Measurements from ENCODE around the gene TMEM40. TPM values are rescaled to one million over a fixed set of nuclear protein-coding genes. Genes with fewer than 3 reads are reported as not detected.

The TMEM40 gene
- total RNA-seq, 4 donors from 2014 or later: not detected

DNA sequence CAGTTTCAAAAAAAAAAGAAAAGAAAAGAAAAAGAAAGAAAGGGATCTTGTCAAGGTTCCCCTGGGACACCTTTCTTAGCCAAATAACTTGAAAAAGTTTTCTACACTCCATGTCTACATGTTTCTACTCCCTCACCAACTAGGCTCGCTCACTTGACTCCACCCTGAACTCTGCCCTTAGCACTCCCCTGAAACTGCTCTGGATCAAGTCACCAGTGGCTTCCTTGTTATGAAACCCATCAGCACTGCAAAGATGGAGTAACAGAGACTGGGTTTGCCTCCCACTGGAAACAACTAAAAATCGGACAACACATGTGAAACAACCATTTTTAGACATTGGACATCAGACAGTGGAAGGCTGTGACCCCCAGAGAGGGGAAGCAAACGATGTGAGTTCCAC is 36.8 kb downstream of the TMEM40 start:
- intact Hi-C loops (cut with DNase I; ENCODE audit: low total_unique reads) (no loop called here), in situ Hi-C loops (cut with MboI; ENCODE audit: low pct_ligation_motif_present in 1 of 4, low pct_unique_long_range_greater_than_20kb in 1 of 4, low sequenced_read_pairs in 3 of 4) (loop anchor here in 2 of 4 donors (25.0 kb wide), 2 partner anchors 160 to 585 kb away; partner anchors contain the start of gene MKRN2 (in 1 of the 2))
- Histone ChIP-seq H3K9me3 (no peaks in the 10 kb centered on the region), H3K36me3 (no peaks in the 10 kb centered on the region), H3K4me1 (peaks cover 0 to 15% (median 4%) of the 10 kb centered on the region in 4 donors), H3K27me3 (no peaks in the 10 kb centered on the region), H3K4me3 (no peak overlapping the region), H3K27ac (no peak overlapping the region)
- no peak for DNase-seq
- 70 to 74% methylated on average over 3 of the region's 3 CpGs for WGBS, 2 donors (ENCODE audit: low coverage in 1 of 2)
- TF ChIP-seq POLR2AphosphoS5 (IDR thresholded peaks at IDR 0.05) (no peak), EP300 (IDR thresholded peaks at IDR 0.05; ENCODE audit: low read depth) (no peak)

DNA sequence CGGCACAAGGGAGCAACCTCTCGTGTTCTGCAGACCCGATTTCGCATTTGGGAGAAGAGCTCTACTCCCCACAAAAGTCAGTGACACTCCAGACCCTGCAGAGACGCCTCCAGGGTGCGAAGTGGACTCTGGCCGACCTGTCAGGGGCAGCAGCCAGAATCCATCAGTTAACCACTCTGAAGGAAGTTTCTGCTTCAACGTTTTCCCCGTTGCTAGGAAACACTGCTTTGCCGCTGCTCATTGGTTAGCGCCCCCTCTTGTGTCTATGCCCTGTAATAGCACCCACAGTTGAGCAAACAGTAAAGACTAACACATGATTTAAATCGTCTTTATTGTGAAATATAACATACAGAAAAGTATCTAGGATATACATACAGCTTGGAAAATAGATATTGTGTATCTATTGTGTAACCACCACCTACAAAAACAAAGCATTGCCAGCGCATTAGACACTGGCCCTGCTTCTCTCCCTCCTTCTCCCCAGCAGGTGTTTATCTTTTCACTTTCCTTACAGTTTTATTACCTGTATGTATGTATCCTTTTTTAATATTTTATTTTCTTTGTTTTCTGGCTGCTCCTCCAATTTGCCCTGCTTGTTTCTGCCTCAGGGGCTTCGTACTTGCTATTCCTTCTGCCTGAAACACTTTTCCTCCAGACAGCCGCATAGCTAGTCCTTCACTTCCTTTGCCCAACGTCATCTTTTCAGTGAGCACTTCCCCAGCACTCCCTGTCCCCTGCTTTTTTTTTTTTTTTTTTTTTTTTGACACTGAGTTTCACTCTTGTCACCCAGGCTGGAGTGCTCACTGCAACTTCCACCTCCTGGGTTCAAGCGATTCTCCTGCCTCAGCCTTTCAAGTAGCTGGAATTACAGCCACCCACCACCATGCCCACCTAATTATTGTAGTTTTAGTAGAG is 38.8 kb downstream of the TMEM40 start:
- H3K36me3 ChIP-seq: no peaks in the 10 kb centered on the region
- no peak for TF ChIP-seq POLR2A (IDR thresholded peaks at IDR 0.05)
- TF ChIP-seq, protein P1, sequence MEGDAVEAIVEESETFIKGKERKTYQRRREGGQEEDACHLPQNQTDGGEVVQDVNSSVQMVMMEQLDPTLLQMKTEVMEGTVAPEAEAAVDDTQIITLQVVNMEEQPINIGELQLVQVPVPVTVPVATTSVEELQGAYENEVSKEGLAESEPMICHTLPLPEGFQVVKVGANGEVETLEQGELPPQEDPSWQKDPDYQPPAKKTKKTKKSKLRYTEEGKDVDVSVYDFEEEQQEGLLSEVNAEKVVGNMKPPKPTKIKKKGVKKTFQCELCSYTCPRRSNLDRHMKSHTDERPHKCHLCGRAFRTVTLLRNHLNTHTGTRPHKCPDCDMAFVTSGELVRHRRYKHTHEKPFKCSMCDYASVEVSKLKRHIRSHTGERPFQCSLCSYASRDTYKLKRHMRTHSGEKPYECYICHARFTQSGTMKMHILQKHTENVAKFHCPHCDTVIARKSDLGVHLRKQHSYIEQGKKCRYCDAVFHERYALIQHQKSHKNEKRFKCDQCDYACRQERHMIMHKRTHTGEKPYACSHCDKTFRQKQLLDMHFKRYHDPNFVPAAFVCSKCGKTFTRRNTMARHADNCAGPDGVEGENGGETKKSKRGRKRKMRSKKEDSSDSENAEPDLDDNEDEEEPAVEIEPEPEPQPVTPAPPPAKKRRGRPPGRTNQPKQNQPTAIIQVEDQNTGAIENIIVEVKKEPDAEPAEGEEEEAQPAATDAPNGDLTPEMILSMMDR (IDR thresholded peaks at IDR 0.05): peak; percentile 86 to 92 (median 89)
- peak in 2 of 3 donors; percentile 28 to 39 for TF ChIP-seq POLR2AphosphoS5 (IDR thresholded peaks at IDR 0.05)
- 14 to 54% methylated on average over 3 to 17 of the region's 17 CpGs for WGBS, 2 donors (ENCODE audit: low coverage in 1 of 2)
- peak; percentile 78 for DNase-seq
- in situ Hi-C loops (cut with MboI; ENCODE audit: low pct_ligation_motif_present in 1 of 4, low pct_unique_long_range_greater_than_20kb in 1 of 4, low sequenced_read_pairs in 3 of 4) (loop anchor here in 2 of 4 donors (25.0 kb wide), 2 partner anchors 158 to 583 kb away; partner anchors contain the start of gene MKRN2 (in 1 of the 2)), intact Hi-C loops (cut with DNase I; ENCODE audit: low total_unique reads) (no loop called here)
- peaks cover 0 to 15% (median 4%) of the 10 kb centered on the region in 4 donors for H3K4me1 ChIP-seq
- H3K4me3 ChIP-seq: peak overlapping the region in 1 of 4 donors; percentile 42
- peak overlapping the region in 1 of 4 donors; percentile 12 for H3K27ac ChIP-seq
- no peaks in the 10 kb centered on the region for H3K9me3 ChIP-seq
- H3K27me3 ChIP-seq: no peaks in the 10 kb centered on the region

DNA sequence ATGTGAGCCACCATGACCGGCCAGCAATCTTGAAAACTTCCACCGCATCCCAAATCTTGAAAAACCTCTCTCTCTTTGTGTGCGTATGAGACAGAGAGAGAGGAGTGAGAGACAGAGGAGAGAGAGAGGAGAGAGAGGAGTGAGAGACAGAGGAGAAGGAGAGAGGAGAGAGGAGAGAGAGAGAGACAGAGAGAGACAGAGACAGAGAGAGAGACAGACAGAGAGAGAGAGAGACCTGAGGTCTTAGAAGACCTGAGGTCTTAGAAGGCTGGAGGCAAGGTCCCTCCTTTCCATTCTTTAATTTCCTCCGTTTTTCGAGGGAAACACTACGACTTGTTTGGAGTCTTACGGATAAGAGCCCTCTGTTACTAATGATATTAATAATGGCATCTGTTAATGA is 39.5 kb downstream of the TMEM40 start:
- no peak for TF ChIP-seq EP300 (IDR thresholded peaks at IDR 0.05; ENCODE audit: low read depth)
- no peak for TF ChIP-seq POLR2AphosphoS5 (IDR thresholded peaks at IDR 0.05)
- no peak for TF ChIP-seq POLR2A (IDR thresholded peaks at IDR 0.05)
- TF ChIP-seq, protein P1 (IDR thresholded peaks at IDR 0.05): no peak
- Histone ChIP-seq H3K9me3 (no peaks in the 10 kb centered on the region), H3K27ac (peak overlapping the region in 1 of 4 donors; percentile 12), H3K27me3 (no peaks in the 10 kb centered on the region), H3K4me1 (peaks cover 0 to 15% (median 4%) of the 10 kb centered on the region in 4 donors), H3K4me3 (peak overlapping the region in 1 of 4 donors; percentile 42), H3K36me3 (no peaks in the 10 kb centered on the region)
- intact Hi-C loops (cut with DNase I; ENCODE audit: low total_unique reads): no loop called here
- in situ Hi-C loops (cut with MboI; ENCODE audit: low pct_ligation_motif_present in 1 of 4, low pct_unique_long_range_greater_than_20kb in 1 of 4, low sequenced_read_pairs in 3 of 4): loop anchor here in 2 of 4 donors (25.0 kb wide), 2 partner anchors 157 to 582 kb away; partner anchors contain the start of gene MKRN2 (in 1 of the 2)
- 42 to 48% methylated on average over 5 to 7 of the region's 7 CpGs for WGBS, 2 donors (ENCODE audit: low coverage in 1 of 2)
- DNase-seq: no peak

DNA sequence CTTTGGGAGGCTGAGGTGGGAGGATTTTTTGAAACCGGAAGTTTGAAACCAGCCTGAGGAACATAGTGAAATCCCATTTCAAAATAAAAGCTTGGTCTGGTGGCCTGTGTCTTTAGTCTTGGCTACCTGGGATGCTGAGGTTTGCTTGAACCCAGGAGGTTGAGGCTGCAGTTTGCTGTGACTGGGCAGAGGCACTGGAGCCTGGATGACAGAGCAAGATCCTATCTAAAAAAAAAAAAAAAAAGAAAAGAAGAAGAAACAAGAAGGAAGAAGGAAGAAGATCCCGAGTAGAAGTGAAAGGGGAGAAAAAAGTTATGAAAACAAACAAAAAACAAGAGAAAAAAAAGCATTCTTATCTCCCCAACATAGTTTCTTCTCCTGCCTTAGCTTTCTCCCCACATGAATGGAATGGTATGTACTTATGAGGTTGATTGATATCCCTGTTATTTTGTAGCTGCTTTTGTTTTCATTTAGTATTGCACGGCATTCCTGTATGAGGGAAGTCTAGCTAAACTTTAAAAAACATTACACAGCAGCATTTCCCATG is 42.4 kb downstream of the TMEM40 start:
- no peak for DNase-seq
- H3K36me3 ChIP-seq: no peaks in the 10 kb centered on the region
- TF ChIP-seq POLR2AphosphoS5 (IDR thresholded peaks at IDR 0.05): no peak
- TF ChIP-seq, protein P1 (IDR thresholded peaks at IDR 0.05): no peak
- TF ChIP-seq EP300 (IDR thresholded peaks at IDR 0.05; ENCODE audit: low read depth): no peak
- no peak for TF ChIP-seq POLR2A (IDR thresholded peaks at IDR 0.05)
- intact Hi-C loops (cut with DNase I; ENCODE audit: low total_unique reads): no loop called here
- no peak overlapping the region for H3K4me3 ChIP-seq
- H3K27ac ChIP-seq: no peak overlapping the region
- no peaks in the 10 kb centered on the region for H3K9me3 ChIP-seq
- 42 to 44% methylated on average over 3 of the region's 3 CpGs for WGBS, 2 donors (ENCODE audit: low coverage in 1 of 2)
- H3K4me1 ChIP-seq: peaks cover 0 to 15% (median 4%) of the 10 kb centered on the region in 4 donors
- in situ Hi-C loops (cut with MboI; ENCODE audit: low pct_ligation_motif_present in 1 of 4, low pct_unique_long_range_greater_than_20kb in 1 of 4, low sequenced_read_pairs in 3 of 4): loop anchor here in 2 of 4 donors (25.0 kb wide), 2 partner anchors 154 to 579 kb away; partner anchors contain the start of gene MKRN2 (in 1 of the 2)
- no peaks in the 10 kb centered on the region for H3K27me3 ChIP-seq
